Measurements from ENCODE around the gene ENTPD1.

DNA sequence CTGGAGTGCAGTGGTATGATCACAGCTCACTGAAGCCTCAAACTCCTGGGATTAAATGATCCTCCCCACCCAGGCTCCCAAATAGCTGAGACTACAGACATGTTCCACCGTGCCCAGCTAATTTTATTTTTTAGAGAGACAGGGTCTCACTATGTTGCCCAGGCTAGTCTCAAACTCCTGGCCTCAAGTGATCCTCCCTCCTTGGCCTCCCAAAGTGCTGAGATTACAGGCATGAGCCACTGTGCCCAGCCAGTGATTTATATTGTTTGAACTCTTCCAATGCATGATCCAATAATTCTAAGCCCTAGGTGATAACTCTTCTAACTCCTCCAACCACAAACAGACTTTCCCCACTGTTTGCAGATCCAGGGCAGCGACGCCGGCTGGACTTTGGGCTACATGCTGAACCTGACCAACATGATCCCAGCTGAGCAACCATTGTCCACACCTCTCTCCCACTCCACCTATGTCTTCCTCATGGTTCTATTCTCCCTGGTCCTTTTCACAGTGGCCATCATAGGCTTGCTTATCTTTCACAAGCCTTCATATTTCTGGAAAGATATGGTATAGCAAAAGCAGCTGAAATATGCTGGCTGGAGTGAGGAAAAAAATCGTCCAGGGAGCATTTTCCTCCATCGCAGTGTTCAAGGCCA is 110.0 kb downstream of the ENTPD1 start:
- TF ChIP-seq, protein P1, sequence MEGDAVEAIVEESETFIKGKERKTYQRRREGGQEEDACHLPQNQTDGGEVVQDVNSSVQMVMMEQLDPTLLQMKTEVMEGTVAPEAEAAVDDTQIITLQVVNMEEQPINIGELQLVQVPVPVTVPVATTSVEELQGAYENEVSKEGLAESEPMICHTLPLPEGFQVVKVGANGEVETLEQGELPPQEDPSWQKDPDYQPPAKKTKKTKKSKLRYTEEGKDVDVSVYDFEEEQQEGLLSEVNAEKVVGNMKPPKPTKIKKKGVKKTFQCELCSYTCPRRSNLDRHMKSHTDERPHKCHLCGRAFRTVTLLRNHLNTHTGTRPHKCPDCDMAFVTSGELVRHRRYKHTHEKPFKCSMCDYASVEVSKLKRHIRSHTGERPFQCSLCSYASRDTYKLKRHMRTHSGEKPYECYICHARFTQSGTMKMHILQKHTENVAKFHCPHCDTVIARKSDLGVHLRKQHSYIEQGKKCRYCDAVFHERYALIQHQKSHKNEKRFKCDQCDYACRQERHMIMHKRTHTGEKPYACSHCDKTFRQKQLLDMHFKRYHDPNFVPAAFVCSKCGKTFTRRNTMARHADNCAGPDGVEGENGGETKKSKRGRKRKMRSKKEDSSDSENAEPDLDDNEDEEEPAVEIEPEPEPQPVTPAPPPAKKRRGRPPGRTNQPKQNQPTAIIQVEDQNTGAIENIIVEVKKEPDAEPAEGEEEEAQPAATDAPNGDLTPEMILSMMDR (IDR thresholded peaks at IDR 0.05; ENCODE audit: low read length): no peak
- TF ChIP-seq EZH2 (optimal IDR thresholded peaks at IDR 0.05; ENCODE audit: low read depth, low read length) (no peak), EZH2phosphoT487 (IDR thresholded peaks at IDR 0.05; ENCODE audit: low read length) (no peak)

All from MM.1S (cell line).